ENCODE data around the gene ASF1A. TPM values are rescaled to one million over a fixed set of nuclear protein-coding genes. Genes with fewer than 3 reads are reported as not detected.

ASF1A gene
- total RNA-seq, 1 experiment from 2014 or later = 15.8 TPM

DNA sequence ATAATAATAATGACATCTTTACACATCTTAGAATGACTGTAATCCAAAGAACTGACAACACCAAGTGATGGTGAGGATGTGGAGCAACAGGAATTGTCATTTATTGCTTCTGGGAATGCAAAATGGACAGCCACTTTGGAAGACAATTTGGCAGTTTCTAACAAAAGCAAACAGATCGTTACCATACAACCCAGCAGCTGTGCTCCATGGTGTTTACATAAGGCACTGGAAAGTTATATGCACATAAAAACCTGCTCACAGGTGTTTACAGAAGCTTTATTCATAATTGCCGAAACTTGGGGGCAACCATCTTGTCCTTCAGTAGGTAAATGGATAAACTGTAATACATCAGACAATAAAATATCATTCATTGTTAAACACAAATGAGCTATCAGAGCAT, 18.3 kb upstream of the ASF1A start:
- DNase-seq (ENCODE audit: low read depth, low spot score) = no peak
- in situ Hi-C loops (cut with HindIII; ENCODE audit: low pct_unique_long_range_greater_than_20kb, low sequenced_read_pairs) = no loop called here

GRCh38 chr6:118876198-118876597, 17.8 kb upstream of the ASF1A start:
- in situ Hi-C loops (cut with HindIII; ENCODE audit: low pct_unique_long_range_greater_than_20kb, low sequenced_read_pairs) = no loop called here
- DNase-seq (ENCODE audit: low read depth, low spot score) = no peak

- in situ Hi-C loops (cut with HindIII; ENCODE audit: low pct_unique_long_range_greater_than_20kb, low sequenced_read_pairs) = no loop called here
- no peak for DNase-seq (ENCODE audit: low read depth, low spot score)
Observed at GRCh38 chr6:118876814-118877213, 17.1 kb upstream of the ASF1A start.

DNA sequence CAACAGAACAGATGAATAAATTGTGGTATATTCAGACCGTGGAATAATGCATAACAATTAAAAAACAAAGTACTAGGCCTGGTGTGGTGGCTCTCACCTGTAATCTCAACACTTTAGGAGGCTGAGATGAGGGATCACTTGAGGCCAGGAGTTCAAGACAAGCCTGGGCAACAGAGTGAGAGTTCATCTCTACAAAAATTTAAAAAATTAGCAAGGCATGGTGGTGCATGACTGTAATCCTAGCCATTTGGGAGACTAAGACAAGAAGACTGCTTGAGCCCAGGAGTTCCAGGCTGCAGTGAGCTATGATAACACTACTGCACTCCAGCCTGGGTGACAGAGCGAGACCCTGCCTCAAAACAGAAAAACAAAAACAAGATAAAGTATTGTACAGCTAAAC, 16.1 kb upstream of the ASF1A start:
- DNase-seq (ENCODE audit: low read depth, low spot score) = no peak
- in situ Hi-C loops (cut with HindIII; ENCODE audit: low pct_unique_long_range_greater_than_20kb, low sequenced_read_pairs) = no loop called here

GRCh38 chr6:118881440-118882313, 12.3 kb upstream of the ASF1A start:
- in situ Hi-C loops (cut with HindIII; ENCODE audit: low pct_unique_long_range_greater_than_20kb, low sequenced_read_pairs) = no loop called here
- no peak for DNase-seq (ENCODE audit: low read depth, low spot score)

DNA sequence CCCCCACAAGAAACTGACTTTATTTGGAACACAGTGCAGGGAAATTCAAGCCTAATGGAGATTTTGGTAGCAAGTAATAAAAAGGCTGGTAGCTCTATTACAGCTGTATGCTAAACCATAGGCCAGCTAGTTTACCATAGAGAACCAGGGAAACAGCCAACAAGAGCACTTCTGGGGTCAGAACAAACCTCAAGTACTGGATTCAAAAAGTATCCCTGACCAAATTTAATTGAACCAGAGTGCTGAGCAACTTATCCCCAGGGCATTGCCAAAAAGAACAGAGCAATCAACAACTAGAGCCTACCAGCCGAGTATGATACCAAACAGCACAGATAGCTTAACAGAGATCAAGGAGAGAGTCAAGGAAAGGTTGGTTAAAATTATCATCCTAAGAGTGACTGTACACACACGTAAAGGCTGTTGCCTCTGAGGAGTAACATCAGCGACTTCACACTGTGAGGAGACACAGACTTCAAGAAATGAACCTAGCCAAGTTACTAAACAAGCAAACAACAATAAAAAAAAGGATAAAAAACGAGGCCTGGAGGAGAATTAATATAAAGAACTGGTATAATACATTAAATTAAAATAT, 11.5 kb upstream of the ASF1A start:
- no peak for DNase-seq (ENCODE audit: low read depth, low spot score)
- in situ Hi-C loops (cut with HindIII; ENCODE audit: low pct_unique_long_range_greater_than_20kb, low sequenced_read_pairs) = no loop called here

- no peak for DNase-seq (ENCODE audit: low read depth, low spot score)
- in situ Hi-C loops (cut with HindIII; ENCODE audit: low pct_unique_long_range_greater_than_20kb, low sequenced_read_pairs) = no loop called here
Observed at GRCh38 chr6:118886641-118887040, 7.3 kb upstream of the ASF1A start.

- no peak for DNase-seq (ENCODE audit: low read depth, low spot score)
- in situ Hi-C loops (cut with HindIII; ENCODE audit: low pct_unique_long_range_greater_than_20kb, low sequenced_read_pairs) = no loop called here
Observed at GRCh38 chr6:118889163-118889562, 4.8 kb upstream of the ASF1A start.

DNA sequence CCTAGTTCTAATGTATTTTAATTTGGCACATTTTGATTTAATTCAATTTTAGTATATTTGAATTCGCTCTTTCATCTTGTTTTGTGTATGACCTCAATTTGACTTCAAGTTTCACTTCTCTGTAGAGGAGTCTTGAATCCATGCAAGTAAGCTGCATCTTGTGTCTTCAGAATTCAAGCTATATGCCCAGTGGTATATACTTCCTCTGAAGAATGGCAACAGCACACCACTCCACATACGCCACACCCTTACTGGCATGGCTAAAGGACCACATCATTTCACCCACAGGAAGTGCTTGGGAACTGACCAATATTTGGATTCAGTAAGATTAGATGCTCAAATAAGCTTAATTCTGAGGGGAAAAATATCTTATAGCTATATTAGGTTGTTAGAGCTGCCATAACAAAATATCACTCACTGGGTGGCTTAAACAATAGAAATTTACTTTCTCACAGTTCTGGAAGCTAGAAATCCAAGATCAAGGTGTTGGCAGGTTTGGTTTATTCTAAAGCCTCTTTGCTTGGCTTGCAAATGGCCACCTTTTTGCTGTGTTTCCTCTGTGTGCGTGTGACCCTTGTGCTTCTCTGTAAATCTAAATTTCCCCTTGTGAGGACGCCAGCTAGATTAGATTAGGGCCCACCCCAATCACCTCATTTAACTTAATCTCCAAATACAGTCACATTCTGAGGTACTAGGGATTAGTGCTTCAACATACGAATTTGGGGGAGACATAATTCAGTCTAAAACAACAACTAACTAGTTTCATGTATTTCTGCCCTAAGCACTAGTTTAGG, 2.8 kb upstream of the ASF1A start:
- in situ Hi-C loops (cut with HindIII; ENCODE audit: low pct_unique_long_range_greater_than_20kb, low sequenced_read_pairs) = no loop called here

DNA sequence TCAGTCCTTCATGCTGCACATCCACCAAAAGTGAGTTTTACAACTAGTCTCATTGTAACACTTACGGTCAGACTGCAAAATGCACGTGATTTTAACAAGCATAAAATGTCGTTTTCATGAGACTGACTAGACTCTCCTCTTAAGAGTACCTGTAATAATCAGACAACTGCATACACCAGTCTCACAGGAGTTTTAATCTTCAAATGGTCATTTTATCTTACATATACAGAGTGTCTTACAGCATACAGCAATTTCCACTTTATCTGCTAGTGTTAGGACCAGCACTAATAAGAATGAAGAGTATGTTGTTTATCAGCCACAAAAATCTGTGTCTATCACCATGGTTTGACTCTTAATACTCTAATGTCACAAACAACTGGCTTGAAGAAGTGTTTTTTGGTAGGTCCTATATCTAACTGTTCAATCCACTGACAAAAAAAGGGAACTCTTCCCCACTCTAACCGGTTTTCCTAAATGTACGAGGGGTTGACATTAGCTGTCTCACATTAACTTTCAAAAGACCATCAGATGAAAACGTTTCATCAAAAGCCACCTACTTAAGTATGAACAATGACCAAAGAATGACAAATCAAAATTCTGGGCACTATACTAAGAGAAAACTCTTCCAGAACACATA, 1.5 kb upstream of the ASF1A start:
- in situ Hi-C loops (cut with HindIII; ENCODE audit: low pct_unique_long_range_greater_than_20kb, low sequenced_read_pairs) = no loop called here
- no peak for DNase-seq (ENCODE audit: low read depth, low spot score)

More for the DNA sequence above, 2.8 kb upstream of the ASF1A start:
- DNase-seq (ENCODE audit: low read depth, low spot score) = no peak

- DNase-seq (ENCODE audit: low read depth, low spot score) = peak; percentile 51
- in situ Hi-C loops (cut with HindIII; ENCODE audit: low pct_unique_long_range_greater_than_20kb, low sequenced_read_pairs) = no loop called here
Observed at GRCh38 chr6:118893064-118893806, 717 bp upstream of the ASF1A start.

DNA sequence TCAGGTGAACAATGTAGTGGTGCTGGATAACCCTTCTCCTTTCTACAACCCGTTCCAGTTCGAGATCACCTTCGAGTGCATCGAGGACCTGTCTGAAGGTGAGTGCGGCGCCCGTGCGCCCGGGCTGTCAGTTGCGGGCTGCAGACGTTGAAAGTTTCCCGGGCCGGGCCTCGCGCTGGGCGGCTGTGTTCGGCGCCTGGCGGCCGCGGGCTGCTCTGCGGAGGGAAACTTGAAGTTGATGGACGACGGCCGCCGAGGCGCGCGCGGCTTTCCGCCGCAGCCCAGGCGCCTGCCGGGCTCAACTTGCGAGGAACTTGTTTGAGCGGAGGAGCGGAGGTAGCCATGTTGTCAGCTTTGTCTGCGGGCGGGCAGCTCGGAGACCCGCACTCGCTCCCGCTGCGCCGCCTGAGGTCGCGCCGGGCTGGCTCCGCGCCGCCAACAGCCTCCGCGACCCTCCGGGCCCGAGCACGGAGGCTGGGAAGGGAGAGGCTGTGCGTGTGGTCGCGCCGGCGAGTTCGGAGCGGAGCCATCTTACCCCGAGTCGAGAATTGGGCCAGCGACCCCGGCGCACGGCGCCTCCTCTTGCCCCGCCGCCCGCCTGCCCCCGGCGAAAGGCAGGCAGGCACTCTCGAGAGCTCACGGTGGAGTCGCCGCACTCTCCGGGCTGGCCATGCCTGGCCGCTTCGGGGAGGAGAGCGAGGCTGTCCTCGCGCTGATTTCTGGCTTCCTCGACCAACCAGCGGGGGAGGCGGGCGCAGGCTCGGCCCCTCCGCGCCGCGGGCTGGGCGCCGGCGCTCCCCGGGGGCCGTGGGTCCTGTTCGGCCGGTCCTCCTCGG, 691 bp downstream of the ASF1A start:
- in situ Hi-C loops (cut with HindIII; ENCODE audit: low pct_unique_long_range_greater_than_20kb, low sequenced_read_pairs) = no loop called here
- DNase-seq (ENCODE audit: low read depth, low spot score) = peak; percentile 50

DNA sequence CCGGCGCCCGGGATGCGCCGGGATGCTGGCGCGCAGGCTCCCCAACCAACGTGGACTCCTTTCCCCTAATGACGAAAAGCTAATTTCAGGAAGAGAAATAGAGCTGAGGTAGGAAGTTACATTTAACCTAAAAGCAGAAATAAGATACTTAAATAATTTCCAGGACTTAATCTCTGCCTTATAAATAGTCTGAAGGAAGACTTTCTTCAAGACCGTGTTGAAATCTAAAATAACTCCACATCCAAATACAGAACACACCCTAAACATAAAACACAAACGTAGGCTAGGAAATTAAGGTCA, 1.3 kb downstream of the ASF1A start:
- DNase-seq (ENCODE audit: low read depth, low spot score) = no peak
- in situ Hi-C loops (cut with HindIII; ENCODE audit: low pct_unique_long_range_greater_than_20kb, low sequenced_read_pairs) = no loop called here

DNA sequence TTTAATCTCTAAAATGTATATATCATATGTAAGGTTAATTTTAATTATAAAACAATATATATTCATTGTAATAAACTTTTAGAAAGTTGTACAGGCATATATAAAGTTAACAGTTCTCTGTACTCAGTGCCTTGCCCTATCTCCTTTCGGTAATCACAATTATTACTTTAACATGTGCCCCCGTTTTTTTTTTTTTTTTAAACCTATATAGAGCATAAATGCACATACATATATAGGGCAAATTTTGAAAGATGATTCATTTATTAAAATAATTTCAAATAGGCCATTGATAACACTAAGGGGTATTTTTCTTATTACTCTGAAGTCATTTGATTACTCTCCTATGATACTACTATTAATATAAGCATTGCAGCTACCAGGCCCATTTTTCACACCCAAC, 1.9 kb downstream of the ASF1A start:
- no peak for DNase-seq (ENCODE audit: low read depth, low spot score)
- in situ Hi-C loops (cut with HindIII; ENCODE audit: low pct_unique_long_range_greater_than_20kb, low sequenced_read_pairs) = no loop called here

GRCh38 chr6:118896339-118897136, 2.6 kb downstream of the ASF1A start:
- in situ Hi-C loops (cut with HindIII; ENCODE audit: low pct_unique_long_range_greater_than_20kb, low sequenced_read_pairs) = no loop called here
- DNase-seq (ENCODE audit: low read depth, low spot score) = peak; percentile 71

DNA sequence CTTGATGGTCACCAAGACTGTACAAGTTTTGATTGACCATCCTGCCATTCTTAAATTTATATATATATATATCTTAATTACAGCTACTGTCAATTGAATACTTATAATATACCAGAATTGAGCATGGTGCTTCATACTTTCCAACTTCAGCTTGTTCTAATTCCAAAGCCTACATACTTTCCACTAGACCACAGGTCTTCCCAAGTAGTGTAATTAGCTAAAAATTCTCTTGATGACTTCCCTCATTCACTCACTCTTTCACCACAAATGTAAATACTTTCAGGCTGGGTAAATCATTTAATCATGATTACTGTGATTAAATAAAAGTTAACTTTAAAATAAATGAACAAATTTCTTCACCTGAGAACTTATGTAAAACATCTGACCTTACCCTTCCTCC, 3.4 kb downstream of the ASF1A start:
- in situ Hi-C loops (cut with HindIII; ENCODE audit: low pct_unique_long_range_greater_than_20kb, low sequenced_read_pairs) = no loop called here

More for the DNA sequence above, 3.4 kb downstream of the ASF1A start:
- no peak for DNase-seq (ENCODE audit: low read depth, low spot score)

Data from SK-MEL-5 (cell line).